HG02571 (cell line): ENCODE measurements around the gene ATG14.
A peak's percentile ranks its signal among the peaks of the same experiment; 100 is the strongest.
"Not testable (repeated sequence)": the region's sequence is repeated elsewhere in the genome, so short reads cannot be mapped to it uniquely, and the experiment has no call there.

Experiments used
- ATAC-seq: cut with Tn5 transposase; IDR thresholded peaks from one replicate; pipeline ENCODE4 v1.9.1; 2021; ENCODE audit warnings: mild to moderate bottlenecking, moderate library complexity; ENCODE audit not compliant: unreplicated experiment

ATG14 gene

DNA sequence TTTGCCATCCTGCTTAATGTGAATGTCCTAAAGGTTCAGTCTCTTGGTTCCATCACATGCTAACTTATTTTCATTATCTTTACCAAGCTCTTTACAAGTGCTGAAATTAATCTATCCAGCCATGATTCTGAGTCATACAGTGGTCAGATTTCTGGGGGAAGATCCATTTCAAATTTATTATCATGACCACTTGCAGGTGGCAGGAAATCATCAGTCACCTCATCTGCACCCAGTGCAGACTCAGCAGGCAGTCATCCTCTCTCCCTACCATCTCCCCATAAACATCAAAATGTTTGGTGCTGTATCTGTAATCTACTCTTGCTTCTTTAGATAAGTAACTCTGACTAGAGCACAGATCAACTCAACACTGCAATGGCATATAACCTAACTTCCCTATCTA is 23.5 kb downstream of the ATG14 start:
- no peak for ATAC-seq

DNA sequence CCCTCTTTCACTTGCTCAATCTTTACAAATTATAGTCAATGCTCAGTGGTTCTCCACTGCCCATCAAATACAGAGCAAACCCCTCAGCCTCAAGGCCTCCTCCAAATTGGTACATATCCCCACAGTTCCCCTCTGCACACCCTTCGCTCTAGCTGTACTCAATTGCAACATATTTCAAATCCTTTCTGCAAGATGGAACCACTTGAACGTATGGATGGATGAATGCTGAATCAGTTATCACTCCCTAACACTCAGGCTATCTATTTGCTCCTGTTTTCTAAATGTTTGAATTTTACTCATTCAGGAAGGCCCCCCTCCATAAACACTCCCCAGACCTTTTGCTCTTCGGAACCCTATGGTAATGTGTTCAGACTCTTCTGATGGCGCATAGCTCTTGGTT is 24.5 kb downstream of the ATG14 start:
- ATAC-seq: no peak

GRCh38 chr14:55386037-55386808 is 25.4 kb downstream of the ATG14 start:
- ATAC-seq: no peak

- no peak for ATAC-seq
Measured at GRCh38 chr14:55384536-55384935, 27.1 kb downstream of the ATG14 start.

DNA sequence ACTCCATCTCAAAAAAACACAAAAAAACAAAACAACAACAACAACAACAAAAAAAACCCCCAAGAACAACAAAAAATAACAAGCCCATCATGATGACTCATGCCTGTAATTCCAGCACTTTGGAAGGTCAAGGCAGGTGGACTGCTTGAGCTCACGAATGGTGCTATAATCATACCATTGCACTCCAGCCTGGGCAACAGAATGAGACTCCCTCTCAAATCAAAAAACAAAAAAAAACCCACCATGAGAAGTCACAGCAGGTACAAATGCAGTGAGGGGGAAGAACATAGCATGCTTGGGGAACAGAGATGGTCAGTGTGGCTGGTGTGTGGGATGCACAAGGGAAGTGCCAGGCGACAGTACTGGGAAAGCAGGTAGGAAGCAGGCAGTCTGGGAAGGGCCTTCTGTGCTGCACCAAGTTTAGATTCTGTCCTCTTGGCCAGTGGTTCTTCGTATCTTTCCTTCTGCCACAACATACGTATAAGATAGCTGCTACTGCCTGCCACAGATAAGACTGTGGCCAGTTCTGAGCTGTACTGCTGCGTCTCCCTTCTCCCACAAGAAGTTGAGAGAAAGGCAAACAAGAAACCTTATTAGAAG is 28.0 kb downstream of the ATG14 start:
- no peak for ATAC-seq

DNA sequence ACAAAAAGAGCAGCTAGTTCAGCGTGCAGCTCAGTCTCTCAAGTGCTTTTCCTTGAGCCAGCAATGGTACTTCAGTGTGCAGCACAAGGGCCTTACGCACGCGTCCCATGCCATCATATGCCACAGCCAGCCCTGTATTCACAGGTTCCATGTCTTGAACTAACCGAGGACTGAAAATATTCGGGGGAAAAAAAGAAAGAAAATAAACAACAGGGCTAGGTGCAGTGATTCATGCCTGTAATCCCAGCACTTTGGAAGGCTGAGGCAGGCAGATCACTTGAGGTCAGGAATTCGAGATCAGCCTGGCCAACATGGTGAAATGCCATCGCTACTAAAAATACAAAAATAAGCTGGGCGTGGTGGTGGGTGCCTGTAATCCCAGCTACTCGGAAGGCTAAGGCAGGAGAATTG is 28.6 kb downstream of the ATG14 start:
- ATAC-seq: not testable (repeated sequence)

DNA sequence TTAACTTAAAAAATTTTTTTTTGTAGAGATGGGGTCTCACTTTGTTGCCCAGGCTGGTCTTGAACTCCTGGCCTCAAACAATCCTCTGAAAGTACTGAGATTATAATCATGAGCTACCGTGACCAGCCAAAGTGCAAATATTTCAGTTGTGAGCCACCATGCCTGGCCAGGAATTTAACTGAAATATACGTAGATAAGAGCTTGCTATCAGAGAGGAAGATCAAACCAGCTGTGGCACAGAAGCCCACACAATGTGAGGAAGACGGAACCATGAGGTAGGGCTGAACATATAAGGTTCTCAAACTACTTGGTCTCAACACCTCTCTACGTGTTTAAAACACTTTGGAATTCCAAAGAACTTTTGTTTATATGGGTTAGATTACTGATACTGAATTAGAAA is 29.1 kb downstream of the ATG14 start:
- no peak for ATAC-seq

GRCh38 chr14:55381561-55381960 is 30.1 kb downstream of the ATG14 start:
- no peak for ATAC-seq

GRCh38 chr14:55381040-55381439 is 30.6 kb downstream of the ATG14 start:
- ATAC-seq: no peak

DNA sequence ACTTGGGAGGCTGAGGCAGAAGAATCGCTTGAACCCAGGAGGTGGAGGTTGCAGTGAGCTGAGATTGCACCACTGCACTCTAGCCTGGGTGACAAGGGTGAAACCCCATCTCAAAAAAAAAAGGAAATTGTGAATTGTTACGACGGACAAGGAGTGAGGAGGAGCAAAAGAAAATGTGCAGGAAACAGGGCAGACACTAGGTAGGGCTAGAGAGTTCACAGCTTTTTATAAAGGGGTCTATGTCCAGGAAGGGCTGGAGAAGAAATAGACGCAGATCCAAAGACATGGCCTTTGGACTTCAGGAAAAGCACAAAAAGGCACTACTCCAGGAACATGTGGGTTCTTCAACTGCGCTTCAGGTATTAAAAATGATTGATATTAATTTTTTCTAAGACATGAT is 34.4 kb downstream of the ATG14 start:
- no peak for ATAC-seq

DNA sequence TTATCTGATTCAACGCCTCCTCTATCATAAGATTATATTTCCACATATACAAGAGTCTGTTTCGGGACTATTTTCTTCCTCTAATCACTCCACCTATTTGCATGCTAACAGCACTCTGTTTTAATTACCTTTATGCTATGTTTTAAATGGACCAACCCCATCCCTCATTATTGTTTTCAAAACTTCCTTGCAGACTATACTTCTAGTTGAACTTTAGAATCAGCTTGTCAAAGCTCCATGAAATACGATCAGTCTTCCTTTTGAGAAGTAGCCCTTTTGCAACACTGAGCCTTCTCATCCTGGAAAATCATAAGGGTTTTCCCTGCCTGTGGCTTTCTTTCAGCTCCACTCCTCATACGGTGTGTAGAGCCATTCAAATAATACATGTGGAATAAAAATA is 36.9 kb downstream of the ATG14 start:
- no peak for ATAC-seq

DNA sequence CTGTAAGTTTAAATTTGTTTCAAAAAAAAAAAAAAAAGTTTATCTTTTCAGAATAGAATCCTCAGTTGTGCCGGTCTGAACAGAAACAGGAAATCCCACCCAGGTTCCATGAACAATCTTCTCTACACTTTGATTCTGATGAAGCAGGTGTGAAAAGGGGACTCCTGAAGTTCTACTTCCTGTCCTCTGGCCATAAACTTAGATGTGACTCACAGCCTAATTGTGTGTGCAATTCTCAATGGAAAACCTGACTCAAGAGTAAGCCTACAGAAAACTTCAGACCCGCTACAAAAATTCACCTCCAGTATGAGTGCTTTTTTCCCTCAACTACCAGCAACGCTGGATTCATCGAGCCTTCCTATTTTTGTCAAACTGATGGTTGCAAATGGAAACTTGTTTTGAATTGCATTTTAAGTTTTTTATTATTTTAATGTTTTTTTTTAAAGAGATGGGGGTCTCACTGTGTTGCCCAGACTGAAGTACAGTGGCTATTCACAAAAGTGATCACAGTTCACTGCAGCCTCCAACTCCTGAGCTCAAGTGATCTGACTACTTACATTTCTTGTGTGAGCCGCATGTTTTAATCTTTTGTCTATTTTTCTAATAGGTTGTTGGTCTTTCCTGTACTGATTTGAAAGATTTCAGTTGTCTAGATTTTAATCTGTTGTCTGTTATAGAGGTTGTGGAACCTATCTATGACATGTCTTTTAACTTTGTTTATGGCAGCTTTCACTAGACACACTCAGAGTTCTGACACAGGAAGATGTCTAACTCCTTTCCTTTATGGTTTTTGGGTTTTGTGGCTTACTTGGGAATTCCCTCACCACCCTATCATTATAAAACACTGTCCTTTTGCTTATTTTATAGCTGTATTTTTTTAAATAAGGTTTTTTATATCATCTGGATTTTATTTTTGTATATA is 37.6 kb downstream of the ATG14 start:
- no peak for ATAC-seq

DNA sequence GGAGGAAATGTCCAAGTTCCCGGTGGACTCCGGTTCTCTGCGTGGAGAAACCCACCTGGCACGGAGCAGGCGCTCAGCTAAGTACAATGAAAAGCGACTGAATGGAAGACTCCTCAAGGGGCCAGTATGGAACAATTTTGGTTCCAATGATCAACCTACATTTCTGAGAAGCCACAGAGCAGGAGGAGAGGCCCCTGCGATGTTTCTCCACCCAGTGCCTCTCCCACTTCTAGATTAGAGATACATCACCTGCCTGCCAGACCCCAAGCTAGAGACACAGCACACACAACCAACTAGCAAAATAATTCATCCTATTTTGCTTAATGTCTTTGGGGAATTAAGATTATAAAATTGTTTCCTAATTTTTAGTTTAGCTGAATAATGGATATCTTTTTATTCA is 38.8 kb downstream of the ATG14 start:
- no peak for ATAC-seq

DNA sequence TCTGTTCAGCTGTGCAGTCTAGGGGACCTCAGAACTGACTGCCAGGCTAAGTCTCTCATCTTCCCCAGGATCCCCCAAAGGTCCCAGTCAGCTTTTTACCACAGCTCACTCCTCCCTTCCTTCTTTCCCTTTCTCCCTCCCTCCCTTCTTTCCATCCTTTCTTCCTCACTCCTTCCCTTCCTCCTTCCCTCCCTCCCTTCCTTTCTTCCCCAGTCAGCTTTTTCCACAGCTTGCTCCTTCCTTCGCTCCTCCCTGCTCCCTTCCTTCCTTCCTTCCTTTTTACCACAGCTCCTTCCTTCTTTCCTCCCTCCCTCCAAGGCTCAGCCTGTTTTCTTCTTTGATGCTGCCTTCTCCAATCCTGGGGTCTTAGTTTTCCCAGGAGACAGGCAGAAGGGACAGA is 39.2 kb downstream of the ATG14 start:
- no peak for ATAC-seq

GRCh38 chr14:55370883-55371455 is 40.7 kb downstream of the ATG14 start:
- ATAC-seq: no peak

DNA sequence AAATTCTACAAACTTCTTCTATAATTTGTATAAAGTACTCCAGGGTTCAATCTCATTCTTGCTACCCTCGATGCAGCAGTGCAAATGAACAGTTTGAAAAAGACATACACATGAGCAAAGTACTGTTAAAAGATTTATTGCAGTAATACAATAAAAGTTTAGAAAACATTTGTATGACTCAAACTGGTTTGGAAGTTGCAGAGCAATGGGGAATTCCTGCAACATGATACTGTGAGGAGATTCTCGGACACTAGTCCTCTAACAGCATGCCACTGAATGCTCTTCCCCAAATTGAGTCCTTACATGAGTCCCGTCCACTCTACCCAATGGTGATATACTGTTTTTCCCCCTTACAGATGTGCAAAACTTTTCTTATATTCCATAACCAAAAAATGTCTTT is 45.4 kb downstream of the ATG14 start:
- no peak for ATAC-seq

GRCh38 chr14:55361190-55361589 is 50.4 kb downstream of the ATG14 start:
- no peak for ATAC-seq

- no peak for ATAC-seq
Measured at GRCh38 chr14:55359307-55359706, 52.3 kb downstream of the ATG14 start.

DNA sequence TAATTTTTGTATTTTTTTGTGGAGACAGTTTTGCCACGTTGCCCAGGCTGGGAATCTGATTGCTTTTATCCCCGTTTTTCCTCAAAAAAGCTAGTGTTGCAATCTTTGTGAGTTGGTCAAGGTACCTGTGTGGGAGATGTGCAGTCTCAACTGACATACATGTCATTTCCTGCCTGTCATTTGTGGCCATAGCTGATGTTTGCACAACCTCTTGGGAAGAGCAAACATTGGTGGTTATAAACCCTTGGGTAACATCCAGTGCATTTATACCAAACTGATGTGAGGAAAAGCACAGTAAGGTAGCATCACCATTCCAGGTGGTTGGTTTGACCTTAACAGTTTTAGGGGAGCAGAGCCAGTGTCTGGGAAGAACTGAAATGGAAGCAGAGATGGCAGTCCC is 54.7 kb downstream of the ATG14 start:
- ATAC-seq: no peak

GRCh38 chr14:55355922-55356321 is 55.7 kb downstream of the ATG14 start:
- no peak for ATAC-seq

- peak; percentile 72 for ATAC-seq
Measured at GRCh38 chr14:55354500-55354899, 57.1 kb downstream of the ATG14 start.
